PC-3 (cell line): Measurements from ENCODE around the gene FOXR1.

ENCODE experiments used
- CTCF ChIP-seq: fragments of 300-600 bp; sonication (generic); conservative IDR thresholded peaks from 2 replicates; pipeline ENCODE4 v1.5.1; 2017; ENCODE audit warnings: antibody characterized with exemption, low read depth, mild to moderate bottlenecking, low read length
- EZH2phosphoT487 ChIP-seq: fragments of 300-600 bp; sonication (generic); IDR thresholded peaks from 2 replicates; pipeline ENCODE4 v1.6.1; 2018; ENCODE audit warnings: mild to moderate bottlenecking, antibody characterized with exemption, low read length, borderline replicate concordance

GRCh38 chr11:119014209-119014924, 42.8 kb downstream of the FOXR1 start:
- TF ChIP-seq CTCF (no peak), EZH2phosphoT487 (no peak)
